WI38 (cell line): ENCODE measurements around the gene SIGLEC12.

ENCODE experiments used
- H3K4me3 ChIP-seq: 2 replicates; pipeline ENCODE4 v1.5.1; 2011; ENCODE audit warnings: low read depth, mild to moderate bottlenecking, control low read depth, low read length
- TF ChIP-seq, protein P1 (sequence below): IDR thresholded peaks from 2 replicates; pipeline ENCODE4 v1.5.1; 2012; ENCODE audit warnings: low read depth, mild to moderate bottlenecking, control low read depth, low read length

SIGLEC12 gene

DNA sequence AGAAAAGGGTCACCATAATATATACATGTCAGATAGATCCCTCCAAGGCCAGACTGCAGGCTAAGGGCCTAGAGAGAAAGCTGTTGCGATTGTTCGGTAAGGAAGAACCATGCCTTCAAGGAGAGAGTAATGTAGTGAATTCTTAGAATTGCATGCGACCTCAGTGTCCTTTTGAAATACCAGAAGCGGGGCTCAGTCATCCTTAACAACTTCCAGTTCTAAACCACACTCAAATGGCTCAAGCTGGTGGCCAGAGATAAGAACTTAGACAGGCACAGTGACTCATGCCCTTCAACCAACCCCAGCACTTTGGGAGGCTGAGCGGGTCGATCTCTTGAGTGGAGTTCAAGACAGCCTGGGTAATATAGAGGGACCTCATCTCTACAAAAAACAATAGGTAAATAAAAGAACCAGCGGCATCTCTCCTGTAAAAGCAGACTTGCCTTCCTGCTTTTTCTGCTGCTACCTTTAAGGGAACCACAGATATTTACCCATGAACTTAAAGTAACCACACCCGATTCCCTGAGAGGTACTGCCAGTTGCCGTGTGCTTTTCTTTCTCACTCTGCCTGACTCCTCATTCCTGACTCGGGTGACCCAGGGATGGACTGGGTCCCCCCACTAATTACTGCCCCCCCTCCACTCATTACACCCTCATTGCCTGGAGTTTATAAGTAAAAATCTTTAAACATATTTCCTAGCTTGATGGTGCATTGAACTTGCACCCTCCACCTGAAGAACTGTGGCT is 45.2 kb upstream of the SIGLEC12 start:
- TF ChIP-seq, protein P1, sequence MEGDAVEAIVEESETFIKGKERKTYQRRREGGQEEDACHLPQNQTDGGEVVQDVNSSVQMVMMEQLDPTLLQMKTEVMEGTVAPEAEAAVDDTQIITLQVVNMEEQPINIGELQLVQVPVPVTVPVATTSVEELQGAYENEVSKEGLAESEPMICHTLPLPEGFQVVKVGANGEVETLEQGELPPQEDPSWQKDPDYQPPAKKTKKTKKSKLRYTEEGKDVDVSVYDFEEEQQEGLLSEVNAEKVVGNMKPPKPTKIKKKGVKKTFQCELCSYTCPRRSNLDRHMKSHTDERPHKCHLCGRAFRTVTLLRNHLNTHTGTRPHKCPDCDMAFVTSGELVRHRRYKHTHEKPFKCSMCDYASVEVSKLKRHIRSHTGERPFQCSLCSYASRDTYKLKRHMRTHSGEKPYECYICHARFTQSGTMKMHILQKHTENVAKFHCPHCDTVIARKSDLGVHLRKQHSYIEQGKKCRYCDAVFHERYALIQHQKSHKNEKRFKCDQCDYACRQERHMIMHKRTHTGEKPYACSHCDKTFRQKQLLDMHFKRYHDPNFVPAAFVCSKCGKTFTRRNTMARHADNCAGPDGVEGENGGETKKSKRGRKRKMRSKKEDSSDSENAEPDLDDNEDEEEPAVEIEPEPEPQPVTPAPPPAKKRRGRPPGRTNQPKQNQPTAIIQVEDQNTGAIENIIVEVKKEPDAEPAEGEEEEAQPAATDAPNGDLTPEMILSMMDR: no peak
- H3K4me3 ChIP-seq: no peak overlapping the region

DNA sequence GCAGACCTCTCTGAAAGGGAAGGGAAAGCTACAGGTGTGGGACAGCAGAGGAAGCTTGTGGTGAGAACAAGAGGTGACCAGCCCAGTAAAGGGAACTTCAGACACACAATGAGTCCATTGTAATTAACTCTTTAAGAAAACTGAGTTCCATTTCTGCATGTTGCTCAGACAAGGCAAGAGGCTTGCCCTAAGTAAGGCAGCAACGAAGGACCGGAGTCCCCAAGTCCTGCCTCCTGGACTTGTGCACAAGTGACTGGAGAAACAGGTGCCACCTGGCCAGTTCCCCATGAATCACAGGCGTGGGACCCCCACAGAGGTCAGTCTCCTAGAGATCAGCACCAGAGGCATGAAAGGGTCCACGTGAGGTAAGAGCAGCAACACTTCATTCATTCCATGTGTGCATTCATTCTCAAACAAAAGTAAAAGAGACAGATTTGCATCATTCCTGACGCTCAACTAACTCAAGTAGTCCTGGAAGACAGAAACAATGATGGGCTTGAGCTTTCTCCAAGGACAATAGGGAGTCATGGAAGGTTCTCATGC is 44.6 kb upstream of the SIGLEC12 start:
- TF ChIP-seq, protein P1: no peak
- no peak overlapping the region for H3K4me3 ChIP-seq

DNA sequence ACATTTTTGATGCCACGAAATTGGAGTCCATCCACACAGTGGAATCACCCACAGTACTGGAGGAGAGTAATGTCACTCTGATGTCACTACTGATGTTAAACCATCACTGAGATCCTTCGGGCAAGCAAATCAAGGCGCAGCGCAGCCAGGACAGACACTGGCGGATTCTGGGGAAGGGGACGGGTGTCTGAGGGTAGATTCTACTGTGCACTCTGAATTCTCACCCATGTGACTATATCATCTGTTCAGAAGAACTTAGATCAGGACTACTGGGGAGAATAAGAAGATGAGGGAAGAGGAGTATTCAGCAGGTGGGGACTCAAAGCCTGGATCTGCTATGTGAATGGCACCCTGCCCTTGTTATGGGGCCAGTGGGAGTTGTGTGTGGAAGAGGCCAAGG is 42.4 kb upstream of the SIGLEC12 start:
- TF ChIP-seq, protein P1: no peak
- H3K4me3 ChIP-seq: no peak overlapping the region

DNA sequence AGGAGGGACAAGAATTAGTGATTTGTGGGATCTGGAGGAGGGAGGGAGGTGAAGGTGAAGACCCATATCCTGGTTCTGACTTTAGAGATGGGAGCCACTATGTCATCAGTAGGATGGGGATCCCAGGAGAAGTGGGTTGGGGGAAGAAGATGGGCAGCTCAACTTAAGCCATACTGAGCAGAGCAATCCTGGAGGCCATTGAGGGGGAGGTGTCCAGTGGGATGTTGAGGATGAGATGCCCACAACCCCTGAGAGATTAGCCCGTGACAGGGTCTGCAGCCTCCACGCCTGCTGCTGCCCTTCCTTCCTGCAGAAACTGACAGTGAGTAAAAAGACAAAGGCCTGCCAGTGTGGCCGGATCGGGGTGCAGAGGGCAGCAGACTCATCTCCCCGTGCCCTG is 41.1 kb upstream of the SIGLEC12 start:
- H3K4me3 ChIP-seq: no peak overlapping the region
- TF ChIP-seq, protein P1: no peak

DNA sequence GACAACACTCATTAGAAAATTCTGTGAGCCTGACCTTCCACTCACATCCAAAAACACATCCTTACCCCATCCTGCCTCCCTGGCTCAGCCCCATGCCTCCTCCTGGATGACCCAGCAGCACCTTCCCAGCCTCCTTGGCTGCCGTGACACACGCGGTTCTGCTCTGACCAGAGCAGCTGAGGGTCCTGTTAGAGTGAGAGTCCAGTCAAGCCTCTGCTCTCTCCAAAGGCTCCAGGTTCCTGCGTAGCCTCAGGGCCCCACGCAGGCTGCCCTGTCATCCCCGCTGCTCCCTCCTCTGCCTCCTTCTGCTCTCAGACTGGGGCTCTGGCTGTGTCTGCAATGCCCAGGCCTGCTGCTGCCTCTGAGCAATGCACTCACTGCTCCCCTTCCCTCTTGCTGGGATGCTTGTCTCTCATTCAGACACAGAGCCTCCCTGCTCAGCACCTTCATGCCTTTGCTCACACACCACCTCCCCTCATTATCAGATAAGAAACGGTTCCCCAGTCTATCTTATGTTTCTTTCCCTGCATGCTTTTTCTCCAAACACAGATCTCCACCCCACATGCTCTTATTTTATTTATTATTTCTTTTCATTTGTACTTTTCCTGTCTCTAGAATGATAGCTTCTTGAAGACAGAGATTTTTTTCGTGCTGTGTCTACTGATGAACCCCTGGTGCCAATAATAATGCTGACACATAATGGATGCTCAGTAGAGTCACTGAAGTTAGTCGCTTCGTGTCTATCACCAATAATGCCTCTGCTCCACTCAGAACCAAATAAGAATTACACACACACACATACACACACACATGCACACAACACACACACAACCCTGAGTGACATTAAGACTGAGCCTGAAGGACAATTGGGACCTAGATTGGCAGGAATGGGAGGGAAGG is 40.1 kb upstream of the SIGLEC12 start:
- no peak overlapping the region for H3K4me3 ChIP-seq
- TF ChIP-seq, protein P1: no peak

DNA sequence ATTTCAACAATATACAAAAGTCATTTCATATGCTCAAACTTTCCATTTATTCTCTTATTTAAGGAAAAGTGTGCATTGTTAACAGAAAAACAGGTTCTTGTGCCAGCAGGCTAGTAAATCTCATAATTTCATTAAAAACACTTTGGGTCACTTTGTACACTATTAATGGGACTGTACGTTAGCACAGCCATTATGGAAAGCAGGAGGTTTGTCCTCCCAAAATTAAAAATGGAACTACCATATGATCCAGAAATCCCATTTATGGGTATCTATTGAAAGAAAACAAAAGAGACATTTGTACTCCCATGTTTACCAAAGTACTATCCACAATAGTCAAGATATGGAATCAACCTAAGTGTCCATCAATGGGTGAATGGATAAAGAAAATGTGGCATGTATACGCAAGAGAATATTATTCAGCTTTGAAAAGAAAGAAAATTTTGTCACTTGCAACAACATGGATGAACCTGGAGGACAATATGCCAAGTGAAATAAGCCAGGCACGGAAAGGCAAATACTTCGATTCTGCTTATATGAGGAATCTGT is 38.3 kb upstream of the SIGLEC12 start:
- H3K4me3 ChIP-seq: no peak overlapping the region
- TF ChIP-seq, protein P1: no peak
